ENCODE data around the gene TMEM273. TPM values are rescaled to one million over a fixed set of nuclear protein-coding genes. Genes with fewer than 3 reads are reported as not detected.

The TMEM273 gene
- total and polyA plus RNA-seq, 2 of the 4 experiments (the other 2 are of a cell fraction) = not detected

GRCh38 chr10:49219248-49219647 is 31.1 kb upstream of the TMEM273 start:
- ATAC-seq (ENCODE audit: low read depth) (no peak), DNase-seq (no peak)
- ChIA-PET POLR2A (ENCODE audit: unreplicated experiment) (no interaction called here), CTCF (no interaction called here)
- Histone ChIP-seq H3K27ac (ENCODE audit: insufficient read depth, low read length) (no peak overlapping the region), H3K9me3 (ENCODE audit: control insufficient read depth, insufficient read depth, low read length) (no peaks in the 10 kb centered on the region; the same call in 1 of the 2 replicates), H3K4me1 (ENCODE audit: control insufficient read depth, insufficient read depth, low read length) (peaks cover 2% of the 10 kb centered on the region; the same call in 1 of the 2 replicates), H3K18ac (ENCODE audit: low read depth, low read length) (no peak overlapping the region), H2BK20ac (ENCODE audit: low read depth, low read length) (no peak overlapping the region), H3K27me3 (ENCODE audit: control insufficient read depth, insufficient read depth, low read length) (peaks cover 29% of the 10 kb centered on the region), H2AK9ac (replicated peaks; ENCODE audit: low read depth, low read length, poor library complexity) (no peak overlapping the region), H4K8ac (ENCODE audit: low read depth in 2 of 2, low read length in 2 of 2) (no peak overlapping the region), H2AK5ac (ENCODE audit: low read depth, low read length) (no peak overlapping the region), H4K5ac (ENCODE audit: low read depth, low read length) (no peak overlapping the region), H3K4me2 (ENCODE audit: low read depth, low read length) (no peak overlapping the region), H3K9me1 (ENCODE audit: insufficient read depth, low read length) (0 out of 2 replicates have a peak, but pooled peaks cover 4% of the 10 kb centered on the region), H4K91ac (ENCODE audit: insufficient read depth, low read depth, low read length) (no peak overlapping the region), H3K9ac (ENCODE audit: low read depth, low read length) (no peak overlapping the region), H3K4ac (ENCODE audit: low read depth, low read length) (no peak overlapping the region), H3K14ac (replicated peaks; ENCODE audit: low read depth, low read length) (no peak overlapping the region), H4K20me1 (ENCODE audit: insufficient read depth, low read length) (no peaks in the 10 kb centered on the region), H3K4me3 (ENCODE audit: insufficient read depth, low read depth, low read length) (no peak overlapping the region), H3K36me3 (ENCODE audit: control insufficient read depth, insufficient read depth, low read length) (no peaks in the 10 kb centered on the region), H2BK15ac (ENCODE audit: low read depth, low read length) (no peak overlapping the region), H2AFZ (replicated peaks; ENCODE audit: low read length, poor library complexity) (no peak overlapping the region), H3K79me1 (ENCODE audit: low read depth in 1 of 2, low read length in 2 of 2) (no peaks in the 10 kb centered on the region), H2BK120ac (ENCODE audit: low read depth, low read length) (no peak overlapping the region), H2BK5ac (ENCODE audit: low read depth, low read length, poor library complexity, severe bottlenecking) (no peak overlapping the region), H3K56ac (ENCODE audit: extremely low read depth, insufficient read depth, low read length) (no peak overlapping the region), H3K23ac (ENCODE audit: low read depth, low read length) (no peak overlapping the region)
- WGBS, 2 experiments (ENCODE audit: extremely low coverage in 2 of 2, insufficient read length in 1 of 2) = 56% methylated on average over 2 of the region's 2 CpGs; no CpG with 5 or more reads in 1 of the 2 experiments
- intact Hi-C loops (cut with micrococcal nuclease) = no loop called here
- TF ChIP-seq RFX5 (IDR thresholded peaks at IDR 0.05; ENCODE audit: low read depth, low read length) = no peak
- TF ChIP-seq USF2 (IDR thresholded peaks at IDR 0.05; ENCODE audit: low read depth, low read length) = no peak
- no peak for TF ChIP-seq BHLHE40 (IDR thresholded peaks at IDR 0.05; ENCODE audit: low read depth, low read length)
- no peak for TF ChIP-seq RCOR1 (IDR thresholded peaks at IDR 0.05; ENCODE audit: insufficient replicate concordance, low read length)
- TF ChIP-seq FOS (IDR thresholded peaks at IDR 0.05; ENCODE audit: low read depth, low read length) = no peak
- TF ChIP-seq MAFK (IDR thresholded peaks at IDR 0.05; ENCODE audit: low read depth, low read length) = no peak
- TF ChIP-seq POLR2A (IDR thresholded peaks at IDR 0.05; ENCODE audit: low read depth, low read length) = no peak
- no peak for TF ChIP-seq CHD1 (IDR thresholded peaks at IDR 0.05; ENCODE audit: low read depth, low read length)
- TF ChIP-seq MAZ (IDR thresholded peaks at IDR 0.05; ENCODE audit: borderline replicate concordance, low read depth, low read length) = no peak
- dilution Hi-C loops (cut with HindIII; ENCODE audit: low sequenced_read_pairs, unreplicated experiment) = no loop called here
- no TSS peak for BruUV-seq (replicated peaks)
- in situ Hi-C loops (cut with MboI; ENCODE audit: low sequenced_read_pairs) = no loop called here
